H9 (cell line): Measurements from ENCODE around the gene KY. TPM values are rescaled to one million over a fixed set of nuclear protein-coding genes. Genes with fewer than 3 reads are reported as not detected.

Source experiments
- DNase-seq: peaks from one replicate; pipeline ENCODE4 v3.0.0-alpha.2; 2017
- H2AFZ ChIP-seq: one replicate; pipeline ENCODE4 v1.6.1; 2013; ENCODE audit warnings: mild to moderate bottlenecking, low read length, control low read depth, moderate library complexity
- H2AK5ac ChIP-seq: 2 replicates; pipeline ENCODE4 v1.6.1; 2013; ENCODE audit warnings: low read length, control low read depth, mixed read lengths; ENCODE audit not compliant: insufficient read length
- H2BK120ac ChIP-seq: one replicate; pipeline ENCODE4 v1.6.1; 2013; ENCODE audit warnings: low read depth, mild to moderate bottlenecking, low read length, control low read depth, inconsistent platforms; ENCODE audit not compliant: poor library complexity, severe bottlenecking
- H2BK12ac ChIP-seq: 2 replicates; pipeline ENCODE4 v1.6.1; 2013; ENCODE audit warnings: low read length, control low read depth, mixed read lengths, low read depth; ENCODE audit not compliant: insufficient read length
- H2BK15ac ChIP-seq: 2 replicates; pipeline ENCODE4 v1.6.1; 2013; ENCODE audit warnings: low read depth, low read length, control low read depth
- H2BK20ac ChIP-seq: one replicate; pipeline ENCODE4 v1.6.1; 2013; ENCODE audit warnings: low read depth, mild to moderate bottlenecking, low read length, control low read depth, inconsistent platforms; ENCODE audit not compliant: poor library complexity, severe bottlenecking
- H2BK5ac ChIP-seq: 2 replicates; pipeline ENCODE4 v1.6.1; 2013; ENCODE audit warnings: low read length, control low read depth, mixed read lengths; ENCODE audit not compliant: insufficient read length
- H3K14ac ChIP-seq: 2 replicates; pipeline ENCODE4 v1.6.1; 2013; ENCODE audit warnings: low read length, control low read depth; ENCODE audit not compliant: insufficient read depth
- H3K18ac ChIP-seq: 2 replicates; pipeline ENCODE4 v1.6.1; 2013; ENCODE audit warnings: low read depth, mild to moderate bottlenecking, mixed read lengths, low read length, control low read depth; ENCODE audit not compliant: insufficient read length
- H3K23ac ChIP-seq: 2 replicates; pipeline ENCODE4 v1.6.1; 2013; ENCODE audit warnings: low read length, control low read depth, mixed read lengths, low read depth; ENCODE audit not compliant: insufficient read length
- H3K23me2 ChIP-seq: 2 replicates; pipeline ENCODE4 v1.6.1; 2013; ENCODE audit warnings: low read depth, mild to moderate bottlenecking, mixed read lengths, low read length, control low read depth; ENCODE audit not compliant: insufficient read length, poor library complexity, severe bottlenecking
- H3K27ac ChIP-seq: 2 replicates; pipeline ENCODE4 v1.5.1; 2013; ENCODE audit warnings: low read length, control low read depth, mixed read lengths, low read depth; ENCODE audit not compliant: insufficient read length
- H3K27me3 ChIP-seq: 2 replicates; pipeline ENCODE4 v1.6.1; 2013; ENCODE audit warnings: low read length, control low read depth, inconsistent platforms; ENCODE audit not compliant: insufficient read depth
- H3K4ac ChIP-seq: 2 replicates; pipeline ENCODE4 v1.6.1; 2013; ENCODE audit warnings: low read depth, mild to moderate bottlenecking, control low read depth, inconsistent platforms, low read length, moderate library complexity
- H3K4me1 ChIP-seq: 2 replicates; pipeline ENCODE4 v1.6.1; 2013; ENCODE audit warnings: low read length, control low read depth, inconsistent platforms; ENCODE audit not compliant: insufficient read depth
- H3K4me2 ChIP-seq: 2 replicates; pipeline ENCODE4 v1.6.1; 2013; ENCODE audit warnings: low read length, control low read depth, mixed read lengths; ENCODE audit not compliant: insufficient read length, insufficient read depth
- H3K56ac ChIP-seq: 2 replicates; pipeline ENCODE4 v1.6.1; 2013; ENCODE audit warnings: low read depth, mild to moderate bottlenecking, mixed read lengths, low read length, control low read depth; ENCODE audit not compliant: insufficient read length
- H3K79me1 ChIP-seq: 2 replicates; pipeline ENCODE4 v1.6.1; 2013; ENCODE audit warnings: low read depth, mild to moderate bottlenecking, moderate library complexity, low read length, control low read depth, inconsistent platforms; ENCODE audit not compliant: insufficient read depth, poor library complexity, severe bottlenecking
- H3K79me2 ChIP-seq: 2 replicates; pipeline ENCODE4 v1.6.1; 2013; ENCODE audit warnings: low read length, control low read depth, inconsistent platforms; ENCODE audit not compliant: insufficient read depth
- H3K9ac ChIP-seq: 2 replicates; pipeline ENCODE4 v1.6.1; 2013; ENCODE audit warnings: low read length, control low read depth, mixed read lengths; ENCODE audit not compliant: insufficient read length; ENCODE audit errors: extremely low read depth
- H3K9me3 ChIP-seq: one replicate; pipeline ENCODE4 v1.6.1; 2013; ENCODE audit warnings: low read depth, low read length, inconsistent platforms; ENCODE audit not compliant: control insufficient read depth
- H3T11ph ChIP-seq: one replicate; pipeline ENCODE4 v1.6.1; 2013; ENCODE audit warnings: mild to moderate bottlenecking, low read length, control low read depth, inconsistent platforms
- H4K20me1 ChIP-seq: one replicate; pipeline ENCODE4 v1.6.1; 2013; ENCODE audit not compliant: control insufficient read depth, insufficient read length, insufficient read depth
- H4K5ac ChIP-seq: 2 replicates; pipeline ENCODE4 v1.6.1; 2013; ENCODE audit warnings: low read depth, mild to moderate bottlenecking, mixed read lengths, low read length, control low read depth; ENCODE audit not compliant: insufficient read length
- H4K8ac ChIP-seq: replicated peaks from 2 replicates; pipeline ENCODE4 v1.6.1; 2013; ENCODE audit warnings: low read length, control low read depth, mixed read lengths, low read depth; ENCODE audit not compliant: insufficient read length
- H4K91ac ChIP-seq: 2 replicates; pipeline ENCODE4 v1.6.1; 2013; ENCODE audit warnings: low read depth, mild to moderate bottlenecking, moderate library complexity, mixed read lengths, low read length, control low read depth; ENCODE audit not compliant: insufficient read length
- H3K27ac Mint-ChIP-seq, 3 experiments: 2 replicates in 2 of 3; 3 replicates in 1 of 3; pipeline ENCODE4 v1.8.0; 2020 to 2021; ENCODE audit warnings: mixed read lengths in 3 of 3, mild to moderate bottlenecking in 1 of 3, moderate library complexity in 1 of 3
- H3K27me3 Mint-ChIP-seq: 2 replicates; pipeline ENCODE4 v1.8.0; 2021; ENCODE audit warnings: low read depth, mild to moderate bottlenecking, moderate library complexity, mixed read lengths
- H3K36me3 Mint-ChIP-seq, 3 experiments: 2 replicates in 2 of 3; 3 replicates in 1 of 3; pipeline ENCODE4 v1.8.0; 2020 to 2021; ENCODE audit warnings: low read depth in 3 of 3, mixed read lengths in 3 of 3; ENCODE audit not compliant: insufficient read depth in 1 of 3
- H3K4me1 Mint-ChIP-seq, 2 experiments: 2 replicates each; pipeline ENCODE4 v1.8.0; 2020; ENCODE audit warnings: mixed read lengths in 2 of 2
- H3K4me3 Mint-ChIP-seq, 2 experiments: 2 replicates in 1 of 2; 3 replicates in 1 of 2; pipeline ENCODE4 v1.8.0; 2020 to 2021; ENCODE audit warnings: mild to moderate bottlenecking in 2 of 2, mixed read lengths in 2 of 2, moderate library complexity in 1 of 2
- H3K9me3 Mint-ChIP-seq, 2 experiments: 2 replicates in 1 of 2; 3 replicates in 1 of 2; pipeline ENCODE4 v1.8.0; 2020; ENCODE audit warnings: mild to moderate bottlenecking in 2 of 2, mixed read lengths in 2 of 2, moderate library complexity in 1 of 2
- CTCF ChIP-seq: fragments of 200-600 bp; sonication (generic); conservative IDR thresholded peaks from 3 replicates; pipeline ENCODE4 v1.8.0; 2021; ENCODE audit warnings: antibody characterized with exemption, mild to moderate bottlenecking
- WGBS: extraction: QIAGEN DNeasy Blood & Tissue Kit; methylation state at CpG from one replicate; pipeline ENCODE4 v1.1.7; 2013; ENCODE audit warnings: missing lambda C conversion rate, low lambda C conversion rate, mixed read lengths; ENCODE audit not compliant: insufficient read length; ENCODE audit errors: extremely low coverage; 5-methylcytosine and 5-hydroxymethylcytosine counted together
- total RNA-seq: library from RNA; stranded (reverse); gene quantifications from 2 replicates; pipeline ENCODE4 v1.2.1, GENCODE V29; 2021

The KY gene
- total RNA-seq, 1 experiment from 2014 or later: not detected

GRCh38 chr3:134694946-134695543 lies 44.2 kb upstream of the KY start:
- H3K4me3 Mint-ChIP-seq: no peak overlapping the region
- Histone ChIP-seq H3K56ac (no peak overlapping the region), H3K9ac (no peak overlapping the region), H2BK20ac (no peak overlapping the region), H3K4ac (no peak overlapping the region), H3K18ac (no peak overlapping the region), H3K23me2 (no peaks in the 10 kb centered on the region), H2BK15ac (no peak overlapping the region), H2BK5ac (no peak overlapping the region), H3K9me3 (no peaks in the 10 kb centered on the region), H3K79me2 (no peaks in the 10 kb centered on the region), H3K4me1 (no peaks in the 10 kb centered on the region), H3K23ac (no peak overlapping the region), H3T11ph (no peak overlapping the region), H3K4me2 (no peak overlapping the region), H3K79me1 (no peaks in the 10 kb centered on the region), H2AK5ac (no peak overlapping the region), H3K27ac (no peak overlapping the region), H4K91ac (no peak overlapping the region), H3K27me3 (peaks cover 23% of the 10 kb centered on the region; the same call in 1 of the 2 replicates), H2BK120ac (no peak overlapping the region), H2AFZ (no peak overlapping the region), H4K20me1 (no peaks in the 10 kb centered on the region), H4K5ac (no peak overlapping the region), H2BK12ac (no peak overlapping the region), H3K14ac (no peak overlapping the region), H4K8ac (no peak overlapping the region)
- H3K36me3 Mint-ChIP-seq: no peaks in the 10 kb centered on the region
- H3K27ac Mint-ChIP-seq: no peak overlapping the region
- H3K9me3 Mint-ChIP-seq: no peaks in the 10 kb centered on the region
- DNase-seq: no peak
- no peak for TF ChIP-seq CTCF
- peaks cover 8 to 13% of the 10 kb centered on the region in 2 experiments for H3K4me1 Mint-ChIP-seq
- WGBS: no CpG with 5 or more reads among the region's 7 CpGs
- peaks cover 93% of the 10 kb centered on the region for H3K27me3 Mint-ChIP-seq
